ENCODE measurements around the gene TMEM91.
A peak's percentile ranks its signal among the peaks of the same experiment; 100 is the strongest.
"Not testable (repeated sequence)": the region's sequence is repeated elsewhere in the genome, so short reads cannot be mapped to it uniquely, and the experiment has no call there.

The TMEM91 gene

DNA sequence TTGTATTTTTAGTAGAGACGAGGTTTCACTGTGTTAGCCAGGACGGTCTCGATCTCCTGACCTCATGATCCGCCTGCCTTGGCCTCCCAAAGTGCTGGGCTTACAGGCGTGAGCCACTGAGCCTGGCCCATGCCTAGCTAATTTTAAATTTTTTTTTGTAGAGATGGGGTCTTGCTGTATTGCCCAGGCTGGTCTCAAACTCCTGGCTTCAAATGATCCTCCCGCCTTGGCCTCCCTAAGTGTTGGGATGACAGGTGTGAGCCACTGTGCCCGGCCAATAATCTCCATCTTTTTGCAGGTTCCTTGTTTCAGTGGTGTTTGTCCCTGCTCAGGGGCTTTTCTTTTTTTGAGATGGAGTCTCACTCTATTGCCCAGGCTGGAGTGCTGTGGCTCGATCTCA lies 5.2 kb downstream of the TMEM91 start:
- DNase-seq: not testable (repeated sequence)

DNA sequence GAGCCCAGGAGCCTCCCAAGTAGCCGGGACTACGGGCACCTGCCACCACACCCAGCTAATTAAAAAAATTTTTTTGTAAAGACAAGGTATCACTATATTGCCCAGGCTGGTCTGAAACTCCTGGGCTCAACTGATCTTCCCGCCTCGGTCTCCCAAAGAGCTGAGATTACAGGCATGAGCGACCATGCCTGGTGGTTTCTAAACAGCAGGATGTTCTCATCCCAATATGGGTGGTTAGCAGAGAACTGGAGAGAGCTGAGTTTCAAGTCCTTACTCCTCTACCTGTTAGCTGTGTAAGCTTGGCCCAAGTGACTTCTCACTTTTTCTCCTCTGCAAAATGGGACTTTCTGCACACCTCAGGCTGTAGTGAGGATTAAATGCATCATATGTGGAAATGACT lies 8.0 kb downstream of the TMEM91 start:
- DNase-seq: peak; percentile 12

DNA sequence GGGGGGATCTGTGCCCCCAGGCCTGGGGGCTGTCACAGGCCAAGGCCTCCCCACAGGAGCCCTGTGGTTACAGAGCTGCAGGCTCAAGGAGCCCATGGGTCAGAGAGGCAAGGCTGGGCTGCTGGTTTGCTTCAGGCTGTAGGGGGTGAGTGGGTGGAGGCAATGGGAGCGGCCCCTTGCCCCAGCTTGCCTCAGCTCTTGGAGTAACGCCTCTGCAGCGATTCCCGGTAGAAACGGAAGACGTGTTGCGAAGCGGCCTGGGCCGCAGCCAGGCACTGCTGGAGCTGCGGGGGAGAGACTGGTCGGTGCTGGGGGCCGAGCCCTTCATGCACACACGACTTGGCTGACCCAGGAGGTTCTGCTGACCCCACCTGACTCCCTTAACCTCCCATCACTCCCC lies 10.1 kb downstream of the TMEM91 start:
- DNase-seq: no peak

GRCh38 chr19:41391618-41392017 lies 15.3 kb downstream of the TMEM91 start:
- no peak for DNase-seq

GRCh38 chr19:41392775-41393174 lies 16.4 kb downstream of the TMEM91 start:
- DNase-seq: no peak

DNA sequence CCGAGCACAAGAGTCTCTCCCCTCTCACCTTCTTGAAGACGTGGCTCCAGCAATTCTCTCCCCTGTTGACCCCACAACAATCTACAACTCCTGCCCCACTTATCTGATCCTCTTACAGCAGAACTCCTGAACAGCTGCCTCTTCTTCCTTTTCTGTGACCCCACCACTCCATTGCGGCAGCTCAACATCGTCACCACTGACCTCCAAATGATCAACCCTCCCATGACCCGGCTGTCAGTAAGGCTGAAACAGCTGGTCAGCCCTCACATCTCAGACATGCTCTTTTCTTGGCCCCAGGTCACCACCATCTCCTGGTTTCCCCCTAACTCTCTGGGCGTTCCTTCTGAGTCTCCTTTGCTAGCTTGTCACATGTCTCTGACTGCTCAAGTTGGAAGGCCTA lies 19.0 kb downstream of the TMEM91 start:
- no peak for DNase-seq

GRCh38 chr19:41397086-41398049 lies 21.0 kb downstream of the TMEM91 start, which contains the start of the genes BCKDHA and EXOSC5:
Gene BCKDHA, plus strand, starts transcription at chr19:41397818. Its CDS starts 10 bp downstream, at chr19:41397828.
Gene EXOSC5, minus strand, starts transcription at chr19:41397359. Its CDS starts 31 bp downstream, at chr19:41397328.
- DNase-seq: peak; percentile 99

DNA sequence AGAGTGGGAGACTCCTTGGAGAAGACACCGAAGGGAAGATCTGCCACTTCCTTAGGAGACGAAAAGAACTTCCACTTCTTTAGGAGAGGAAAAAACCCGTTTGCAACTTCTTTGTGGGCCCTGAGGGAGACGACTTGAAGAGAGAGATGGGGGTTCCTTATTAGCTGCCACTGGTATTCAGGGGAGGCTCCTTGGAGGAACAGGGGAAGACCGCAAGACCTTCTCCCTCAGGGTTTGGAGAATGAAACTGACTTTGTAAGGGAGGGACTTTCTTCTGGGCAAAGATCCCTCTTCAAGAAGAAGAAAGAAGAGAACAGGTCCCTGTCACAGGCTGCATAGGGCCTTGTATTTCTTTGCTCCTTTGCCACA lies 21.7 kb downstream of the TMEM91 start:
- peak; percentile 54 for DNase-seq

GRCh38 chr19:41398598-41398997 lies 22.3 kb downstream of the TMEM91 start:
- DNase-seq: no peak

- DNase-seq: no peak
Measured at GRCh38 chr19:41399091-41399490, 22.8 kb downstream of the TMEM91 start.

DNA sequence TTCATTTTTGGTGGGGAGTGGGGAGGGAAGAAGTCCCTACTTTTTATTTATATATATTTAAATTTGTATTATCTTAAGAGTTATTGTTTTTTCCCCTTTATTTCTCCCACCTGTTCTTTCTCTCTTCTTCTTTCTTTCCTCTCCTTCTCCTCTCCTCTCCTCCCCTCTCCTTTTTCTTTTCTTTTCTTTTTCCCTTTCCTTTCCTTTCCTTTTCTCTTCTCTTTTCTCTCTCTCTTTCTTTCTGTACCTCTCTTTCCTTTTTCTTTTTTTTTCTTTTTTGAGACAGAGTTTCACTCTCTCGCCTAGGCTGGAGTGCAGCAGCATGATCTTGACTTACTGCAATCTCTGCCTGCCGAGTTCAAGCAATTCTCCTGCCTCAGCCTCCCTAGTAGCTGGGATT lies 23.2 kb downstream of the TMEM91 start:
- no peak for DNase-seq

GRCh38 chr19:41401483-41401882 lies 25.1 kb downstream of the TMEM91 start:
- DNase-seq: no peak

DNA sequence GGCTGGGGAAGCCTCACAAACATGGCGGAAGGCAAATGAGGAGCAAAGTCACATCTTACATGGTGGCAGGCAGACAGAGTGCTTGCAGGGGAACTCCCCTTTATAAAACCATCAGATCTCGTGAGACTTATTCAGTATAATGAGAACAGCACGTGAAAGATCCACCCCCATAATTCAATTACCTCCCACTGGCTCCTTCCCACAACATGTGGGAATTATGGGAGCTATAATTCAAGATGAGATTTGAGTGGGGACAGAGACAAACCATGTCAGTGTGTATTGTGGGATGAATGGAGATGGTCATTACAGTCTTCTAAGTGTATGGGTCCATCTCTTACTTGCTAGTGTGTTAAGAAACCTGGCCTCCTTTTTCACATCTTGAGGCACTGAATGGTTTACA lies 25.7 kb downstream of the TMEM91 start:
- no peak for DNase-seq

DNA sequence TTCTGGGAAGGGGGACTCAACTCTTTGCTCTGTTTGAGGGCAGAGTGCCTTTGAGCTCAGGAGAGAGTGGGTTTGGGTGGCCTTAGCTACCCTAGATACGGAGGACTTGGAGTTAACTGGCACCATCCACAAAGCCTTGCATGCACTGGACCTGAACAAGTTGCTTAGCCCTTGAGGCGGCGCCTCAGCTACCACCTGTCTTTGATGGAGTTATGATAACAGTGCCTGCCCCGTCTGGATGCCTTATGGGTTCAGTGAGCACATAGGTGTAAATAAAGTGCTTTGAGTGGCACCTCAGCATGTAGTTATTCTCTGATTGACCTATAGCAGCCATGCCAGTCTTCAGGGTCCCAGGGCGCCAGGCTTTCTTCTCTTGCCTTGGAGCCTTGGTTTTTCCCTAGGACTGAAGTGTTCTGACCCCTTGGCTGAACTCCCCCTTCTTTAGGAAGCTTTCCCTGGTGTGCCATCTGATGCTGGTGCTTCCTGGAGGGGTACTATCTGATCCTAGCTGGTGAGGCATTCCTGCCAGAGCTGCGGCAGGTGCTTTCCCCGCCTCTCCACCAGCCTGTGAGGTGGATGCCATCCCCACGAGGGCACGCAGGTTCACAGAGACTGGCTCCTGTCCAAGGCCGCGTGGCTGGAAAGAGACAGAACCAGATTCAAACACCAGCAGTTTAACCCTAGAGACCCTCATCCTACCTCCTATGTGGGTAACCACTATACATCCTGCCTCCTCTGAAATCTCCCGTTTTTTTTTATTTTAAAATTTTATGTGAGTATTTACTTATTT lies 27.0 kb downstream of the TMEM91 start:
- DNase-seq: no peak

- DNase-seq: no peak
Measured at GRCh38 chr19:41405776-41406175, 29.4 kb downstream of the TMEM91 start.

- DNase-seq: peak; percentile 78
Measured at GRCh38 chr19:41407271-41407670, 30.9 kb downstream of the TMEM91 start.

DNA sequence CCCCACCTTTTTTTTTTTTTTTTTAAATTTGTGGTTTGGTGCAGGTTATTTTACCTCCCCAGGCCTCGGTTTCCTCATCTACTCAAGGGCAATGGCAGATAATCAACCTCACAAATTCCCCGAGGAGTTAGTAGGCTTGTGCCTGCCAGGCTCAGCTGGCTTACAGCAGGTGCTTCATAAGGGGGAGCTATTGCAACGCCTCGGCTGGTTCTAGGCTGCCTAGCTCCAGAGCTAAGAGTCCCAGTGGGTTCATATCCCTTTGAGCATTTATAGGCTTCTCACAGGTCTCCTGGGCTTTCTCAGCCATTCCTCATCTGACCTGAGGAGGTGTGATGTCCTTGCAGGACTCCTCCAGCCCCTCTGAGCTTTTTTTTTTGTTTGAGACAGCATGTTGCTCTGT lies 31.9 kb downstream of the TMEM91 start:
- DNase-seq: no peak

- not testable (repeated sequence) for DNase-seq
Measured at GRCh38 chr19:41408846-41409245, 32.5 kb downstream of the TMEM91 start.

GRCh38 chr19:41409288-41409687 lies 33.0 kb downstream of the TMEM91 start:
- peak; percentile 64 for DNase-seq

- no peak for DNase-seq
Measured at GRCh38 chr19:41410336-41411054, 34.2 kb downstream of the TMEM91 start.

GRCh38 chr19:41411100-41411967 lies 35.0 kb downstream of the TMEM91 start:
- no peak for DNase-seq

DNA sequence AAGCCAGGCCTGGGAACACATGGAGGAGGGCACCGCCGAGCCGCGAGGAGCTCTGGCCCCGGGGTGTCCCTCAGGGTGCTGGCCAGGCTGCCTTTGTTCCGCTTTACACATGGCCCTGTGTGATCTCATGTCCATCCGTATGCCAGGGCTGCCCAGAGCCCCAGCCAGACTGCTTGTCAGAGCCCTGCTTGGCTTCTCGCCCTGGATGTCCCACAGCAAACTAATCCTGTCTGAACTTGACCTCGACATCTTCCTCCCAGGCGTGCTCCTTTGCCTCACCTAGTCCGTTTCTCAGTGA lies 35.6 kb downstream of the TMEM91 start:
- DNase-seq: no peak

Data from kidney glomerular epithelial cell (primary cell).